ENCODE measurements around the gene PCGF1.

PCGF1 gene

GRCh38 chr2:74536166-74536950 lies 28.9 kb upstream of the PCGF1 start:
- no peak for DNase-seq

- DNase-seq: no peak
Measured at GRCh38 chr2:74535440-74535965, 28.0 kb upstream of the PCGF1 start.

GRCh38 chr2:74534411-74534810 lies 26.9 kb upstream of the PCGF1 start:
- DNase-seq: no peak

- no peak for DNase-seq
Measured at GRCh38 chr2:74533464-74533863, 26.0 kb upstream of the PCGF1 start.

- no peak for DNase-seq
Measured at GRCh38 chr2:74532222-74532621, 24.7 kb upstream of the PCGF1 start.

- no peak for DNase-seq
Measured at GRCh38 chr2:74531666-74532065, 24.2 kb upstream of the PCGF1 start.

GRCh38 chr2:74530239-74531187 lies 23.0 kb upstream of the PCGF1 start:
- no peak for DNase-seq

- peak; percentile 93 for DNase-seq
Measured at GRCh38 chr2:74529357-74530238, 22.1 kb upstream of the PCGF1 start, which contains the start of the genes AUP1 and HTRA2. AUP1 (minus strand) TSS chr2:74529706; CDS start chr2:74529629, 77 bp downstream. HTRA2 (plus strand) TSS chr2:74529933; CDS start chr2:74530007, 74 bp downstream.

GRCh38 chr2:74528600-74529356 lies 21.3 kb upstream of the PCGF1 start:
- no peak for DNase-seq

GRCh38 chr2:74527741-74528140 lies 20.2 kb upstream of the PCGF1 start:
- no peak for DNase-seq

GRCh38 chr2:74526649-74527230 lies 19.2 kb upstream of the PCGF1 start:
- no peak for DNase-seq

- DNase-seq: no peak
Measured at GRCh38 chr2:74525717-74526648, 18.5 kb upstream of the PCGF1 start, which contains the start of gene DQX1. DQX1 (minus strand) TSS chr2:74526231; CDS start chr2:74525729, 502 bp downstream.

- no peak for DNase-seq
Measured at GRCh38 chr2:74524955-74525716, 17.6 kb upstream of the PCGF1 start.

GRCh38 chr2:74524005-74524404 lies 16.5 kb upstream of the PCGF1 start:
- DNase-seq: no peak

GRCh38 chr2:74522516-74522915 lies 15.0 kb upstream of the PCGF1 start:
- no peak for DNase-seq

- DNase-seq: no peak
Measured at GRCh38 chr2:74516650-74517049, 9.2 kb upstream of the PCGF1 start.

GRCh38 chr2:74515981-74516633 lies 8.6 kb upstream of the PCGF1 start:
- no peak for DNase-seq

- DNase-seq: no peak
Measured at GRCh38 chr2:74515271-74515980, 7.9 kb upstream of the PCGF1 start.

Data from NCI-H1092 (cell line).